NOMO-1 treated with DMSO at 0.1 percent for 48 hours (cell line): ENCODE data around the gene ABCA4.

Experiments
- DNase-seq: peaks from one replicate; lab custom pipeline; 2025; ENCODE audit not compliant: unreplicated experiment; lab: John Stamatoyannopoulos, UW

Gene ABCA4

DNA sequence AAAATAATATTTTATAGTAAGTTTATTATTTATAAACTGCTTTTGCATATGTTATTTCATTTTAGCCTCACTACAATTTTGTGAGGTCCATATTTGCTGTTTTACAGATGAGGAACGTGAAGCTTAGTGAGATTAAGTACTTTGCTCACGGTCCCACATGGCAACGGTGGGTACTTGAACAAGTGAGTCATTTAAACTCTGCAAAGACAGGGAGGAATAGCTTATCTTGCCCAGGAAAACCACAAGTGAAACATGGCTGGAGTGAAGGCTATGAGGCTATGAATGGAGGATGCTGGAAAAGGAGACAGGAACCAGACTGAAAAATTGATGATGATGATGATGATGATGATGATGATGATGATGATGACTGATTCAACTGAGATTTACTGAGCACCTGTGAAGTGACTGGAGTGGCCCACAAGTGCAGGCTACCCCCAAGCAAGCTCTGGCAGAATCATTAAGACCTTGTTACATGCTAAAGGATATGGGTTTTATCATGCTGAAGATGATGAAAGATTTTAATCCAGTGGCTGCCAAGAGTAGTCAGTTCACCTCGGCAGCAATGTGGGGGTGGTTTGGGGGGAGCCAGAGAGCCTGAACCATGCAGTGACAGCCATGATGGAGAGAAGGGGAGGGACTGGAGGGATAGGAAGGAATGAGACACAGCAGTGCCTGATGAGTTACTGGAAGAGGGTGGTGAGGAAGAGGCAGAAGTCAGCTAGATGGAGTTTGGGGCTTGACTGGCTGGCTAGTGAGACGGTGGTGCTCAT is 1.4 kb upstream of the ABCA4 start:
- DNase-seq: no peak

DNA sequence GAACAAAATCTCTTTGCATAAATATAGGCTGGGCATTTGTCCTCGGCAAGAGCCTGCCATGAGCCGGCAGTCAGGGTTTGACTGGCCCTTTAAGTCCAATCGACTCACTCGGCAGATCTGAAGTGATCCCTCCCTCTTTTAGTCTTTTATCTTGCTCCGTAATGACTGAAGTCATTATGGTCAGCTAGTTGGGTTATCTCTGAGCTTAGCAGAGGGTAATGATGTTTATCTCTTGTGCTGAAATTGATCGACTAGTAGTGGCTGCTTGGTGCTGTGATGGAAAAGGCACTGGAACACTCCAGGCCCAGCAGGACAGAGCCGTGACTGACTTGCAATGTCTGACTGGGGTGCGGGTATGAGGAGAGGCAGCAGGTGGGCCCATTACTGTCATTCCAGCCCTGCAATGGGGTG is 468 bp upstream of the ABCA4 start:
- DNase-seq: no peak

DNA sequence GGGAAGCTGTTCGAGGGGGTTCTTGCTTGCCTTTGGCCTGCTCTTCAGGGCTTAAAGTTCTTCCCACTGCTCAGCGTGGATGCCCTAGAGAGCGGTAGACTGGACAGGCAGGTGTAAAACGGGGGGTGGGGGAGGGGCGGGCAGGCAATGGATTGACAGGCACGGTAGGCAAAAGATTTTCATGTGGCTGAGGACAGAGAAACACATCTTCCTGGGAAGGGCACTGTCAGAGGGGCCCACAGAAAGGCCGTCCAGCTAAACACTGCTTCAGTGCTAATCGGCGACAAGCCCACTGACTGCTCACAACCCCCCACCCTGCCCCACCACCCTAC is 412 bp downstream of the ABCA4 start:
- DNase-seq: no peak

DNA sequence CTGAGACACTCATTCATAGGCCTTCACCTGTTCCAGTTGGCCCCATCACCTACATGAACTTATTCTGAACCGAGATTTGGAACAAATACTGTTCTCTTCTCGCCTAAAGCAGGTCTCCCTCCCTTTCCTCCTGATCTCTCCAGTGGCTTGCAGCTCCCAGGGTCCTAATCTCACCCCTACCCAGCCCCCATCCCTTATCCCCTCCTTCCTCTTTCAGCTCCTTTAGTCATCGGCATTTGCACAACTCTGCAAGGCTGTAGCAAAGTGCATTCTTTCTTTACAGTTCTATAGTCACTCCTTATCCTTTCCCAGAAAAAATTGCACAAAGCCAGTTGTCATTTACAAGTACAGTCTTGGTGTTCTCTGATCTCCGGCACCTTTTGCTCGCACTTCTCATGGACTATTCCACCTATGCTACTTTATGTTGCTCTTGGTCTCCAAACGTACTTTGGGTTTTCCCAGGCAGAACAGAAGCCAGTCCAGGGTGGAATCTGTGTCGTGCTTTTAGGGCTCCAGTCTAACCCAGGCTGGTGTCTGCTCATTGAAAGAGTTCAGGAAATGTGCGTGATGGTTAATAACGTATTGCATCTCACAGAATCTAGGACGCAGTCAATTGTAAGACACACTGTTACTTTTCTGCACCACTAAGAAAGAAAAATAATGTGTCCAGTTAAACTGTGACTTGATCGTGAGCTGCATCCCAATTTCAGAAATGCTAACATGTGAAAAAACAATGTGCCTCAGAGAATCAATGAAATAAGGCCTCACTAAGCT is 965 bp downstream of the ABCA4 start:
- no peak for DNase-seq

DNA sequence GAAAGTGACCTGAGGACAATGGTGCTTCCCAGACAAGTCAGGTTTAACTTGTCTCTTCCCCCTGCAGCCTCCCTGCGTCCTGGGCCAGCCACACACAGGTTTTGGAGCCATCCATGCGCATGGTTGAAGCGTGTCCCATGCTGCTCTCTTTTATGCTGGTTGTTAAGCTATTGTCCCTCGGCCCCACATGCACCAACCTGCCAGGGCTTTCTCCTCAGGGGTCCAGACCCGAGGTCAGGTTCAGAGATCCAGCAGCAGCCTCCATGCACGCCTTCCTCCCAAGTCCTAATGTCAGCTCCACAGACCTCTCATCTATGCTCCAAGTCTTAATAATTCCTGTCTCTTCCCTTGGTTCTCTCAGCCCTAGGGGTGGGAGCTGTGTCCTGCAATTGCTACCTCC is 1.6 kb downstream of the ABCA4 start:
- no peak for DNase-seq

DNA sequence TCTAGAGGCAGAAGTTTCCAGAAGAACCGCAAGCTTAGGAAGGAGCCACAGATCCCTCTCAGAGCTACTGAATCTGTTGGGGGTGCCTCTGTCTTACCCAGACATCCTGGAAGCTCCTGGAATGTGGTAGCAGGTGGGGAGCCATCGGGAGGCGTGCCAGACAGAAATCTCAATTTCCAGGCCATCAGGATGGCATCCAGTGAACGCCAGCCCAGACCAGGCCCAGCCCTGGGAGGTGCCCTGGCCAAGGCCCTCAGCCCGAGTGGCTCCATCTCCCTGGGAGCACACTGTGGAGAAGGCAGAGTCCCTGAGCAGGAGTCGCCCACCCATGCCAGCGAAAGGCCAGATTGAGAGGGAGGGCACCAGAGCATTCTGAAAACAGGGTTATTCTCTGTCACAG is 2.5 kb downstream of the ABCA4 start:
- DNase-seq: no peak

DNA sequence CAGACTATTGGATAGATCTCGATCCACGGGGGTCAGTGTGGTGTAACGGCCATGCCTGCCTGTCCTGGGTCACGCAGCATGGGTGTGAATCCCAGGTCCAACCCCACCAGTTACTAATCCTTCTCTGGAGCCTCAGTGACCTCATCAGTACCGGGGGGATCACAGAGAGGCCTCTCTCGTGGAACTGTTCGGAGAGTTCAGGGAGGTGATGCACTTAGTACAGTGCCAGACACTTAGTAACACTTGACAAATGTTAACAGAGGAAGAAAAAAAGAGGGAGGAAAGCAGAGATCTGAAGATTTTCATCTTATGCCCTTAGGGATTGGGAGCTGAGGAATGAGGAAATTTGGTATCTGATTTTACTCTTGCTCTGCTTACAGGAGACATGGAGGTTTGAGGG is 2.9 kb downstream of the ABCA4 start:
- DNase-seq: no peak

DNA sequence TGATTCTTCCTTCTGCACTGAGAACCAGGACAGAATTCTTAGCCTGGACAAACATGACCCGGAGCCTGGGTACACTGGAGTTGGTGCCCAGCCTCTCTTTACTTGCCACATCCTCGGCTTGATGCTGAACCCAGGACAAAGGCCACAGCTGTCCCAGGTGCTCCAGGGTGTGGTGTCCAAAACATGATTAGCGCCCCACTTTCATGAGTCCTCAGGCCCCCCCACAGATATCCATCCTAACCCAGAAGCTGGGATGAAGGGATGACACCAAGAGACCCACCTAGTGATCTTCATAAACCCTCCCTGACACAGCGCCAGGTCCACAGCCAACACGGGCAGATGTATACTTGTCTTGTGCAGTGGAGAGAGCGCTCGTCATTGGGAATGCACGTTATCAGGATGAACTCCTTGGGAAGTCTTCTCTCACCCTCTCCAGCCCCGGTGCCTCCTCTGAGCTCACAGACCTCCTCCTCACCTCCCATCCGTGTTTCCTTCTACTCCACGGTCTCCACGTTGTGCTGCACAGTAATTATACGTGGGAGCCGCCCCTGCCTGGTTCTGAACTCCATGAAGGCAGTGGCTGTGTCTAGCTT is 3.6 kb downstream of the ABCA4 start:
- DNase-seq: no peak

DNA sequence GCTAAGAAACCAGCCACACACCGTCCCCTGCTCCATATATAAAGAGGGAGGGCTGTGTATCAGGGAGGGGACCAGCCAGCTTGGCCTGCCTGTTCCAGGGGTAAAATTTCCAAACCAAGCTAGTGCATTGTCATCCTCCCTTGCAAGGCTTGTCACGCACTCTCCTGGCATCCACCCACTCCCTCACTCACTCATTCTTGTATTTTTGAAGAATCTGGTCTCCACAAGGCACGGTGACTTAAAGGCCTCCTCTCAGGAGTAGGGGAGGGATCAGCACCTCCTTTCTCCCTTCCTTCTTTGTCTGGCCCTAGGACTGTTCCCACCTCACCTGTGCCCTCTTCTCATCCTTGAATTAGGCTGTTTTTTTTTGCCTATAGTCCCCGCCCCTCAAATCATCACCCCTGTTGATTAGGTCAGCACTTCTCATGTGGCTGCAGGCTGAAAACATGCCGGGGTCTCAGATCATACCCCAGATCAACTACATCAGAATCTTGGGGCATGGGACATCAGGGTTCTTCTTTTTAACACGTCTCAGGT is 5.0 kb downstream of the ABCA4 start:
- no peak for DNase-seq

DNA sequence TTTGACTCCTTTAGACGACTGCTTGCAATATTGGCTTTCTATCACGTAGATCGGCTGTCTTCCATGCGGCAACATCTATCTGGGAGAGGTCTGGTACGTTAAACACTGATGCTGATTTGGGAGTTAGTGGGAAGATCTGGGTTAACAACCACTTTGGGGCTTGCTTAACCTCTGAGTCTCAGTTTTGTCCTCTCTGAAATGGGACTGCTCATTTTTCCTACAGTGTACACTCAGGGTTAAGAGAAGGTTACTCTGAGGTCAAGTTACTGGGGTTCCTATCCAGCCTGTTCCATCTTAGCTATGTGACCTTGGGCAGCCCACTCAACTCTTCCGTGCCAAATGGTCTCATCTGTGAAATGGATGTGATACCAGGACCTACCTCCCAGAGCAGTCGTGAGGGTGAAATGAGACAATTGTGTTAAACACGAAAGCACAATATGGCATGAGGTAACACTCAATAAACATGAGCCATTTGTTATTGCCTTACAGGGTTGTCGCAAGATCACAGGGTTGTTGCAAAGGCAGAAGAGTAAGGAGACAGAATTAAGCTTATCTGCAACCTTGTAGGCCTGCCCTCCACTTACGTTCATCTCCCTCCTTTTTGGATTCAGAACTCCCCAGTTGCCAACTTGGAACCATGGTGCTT is 5.6 kb downstream of the ABCA4 start:
- no peak for DNase-seq

DNA sequence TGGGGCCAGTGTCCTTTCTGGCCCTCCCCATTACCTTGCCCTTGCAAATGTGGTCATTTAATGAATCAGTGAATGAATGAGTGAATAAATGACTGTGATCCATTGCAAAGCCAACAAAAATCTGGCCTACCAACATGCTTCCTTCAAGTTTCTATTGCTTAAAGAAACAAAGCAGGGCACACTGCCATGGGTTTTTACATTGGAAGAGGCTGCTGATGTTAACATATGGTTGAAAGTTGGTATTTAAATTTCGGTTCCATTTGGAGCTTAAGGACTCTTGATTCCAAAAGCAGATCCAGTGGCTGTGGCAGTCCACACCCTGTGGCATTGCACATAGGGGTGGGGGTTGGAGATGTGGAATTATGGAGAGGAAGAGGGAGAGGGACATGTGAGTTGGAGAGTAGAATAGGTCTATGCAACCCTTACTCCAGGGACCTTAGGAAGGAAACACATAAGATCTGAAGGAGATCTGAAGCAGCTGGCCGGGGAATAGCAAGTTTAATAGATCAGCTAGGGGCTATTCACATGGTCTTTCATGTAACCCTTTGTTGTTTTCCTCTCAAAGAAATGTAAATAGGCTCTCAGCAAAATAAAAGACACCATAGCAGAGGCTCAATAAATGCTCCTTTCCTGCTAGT is 7.2 kb downstream of the ABCA4 start:
- no peak for DNase-seq

DNA sequence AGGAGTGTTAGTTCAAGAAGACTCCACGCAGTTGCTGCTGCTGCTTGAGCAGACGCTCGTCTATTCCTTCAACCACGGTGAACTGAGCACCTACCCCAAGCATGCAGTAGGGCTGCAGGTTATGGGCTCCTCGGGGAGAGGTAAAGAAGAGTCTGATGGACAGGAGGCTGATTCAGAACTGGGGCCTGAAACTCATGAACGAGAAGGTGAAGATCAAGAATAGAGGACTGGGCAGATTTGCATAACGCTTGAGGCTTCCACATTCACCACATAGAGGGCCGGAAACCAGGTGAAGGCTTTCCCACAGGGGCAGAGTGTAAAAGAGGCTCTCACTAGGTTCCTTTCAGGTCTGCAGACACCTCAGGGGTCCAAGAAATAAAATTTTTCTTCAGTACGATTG is 9.1 kb downstream of the ABCA4 start:
- DNase-seq: no peak

DNA sequence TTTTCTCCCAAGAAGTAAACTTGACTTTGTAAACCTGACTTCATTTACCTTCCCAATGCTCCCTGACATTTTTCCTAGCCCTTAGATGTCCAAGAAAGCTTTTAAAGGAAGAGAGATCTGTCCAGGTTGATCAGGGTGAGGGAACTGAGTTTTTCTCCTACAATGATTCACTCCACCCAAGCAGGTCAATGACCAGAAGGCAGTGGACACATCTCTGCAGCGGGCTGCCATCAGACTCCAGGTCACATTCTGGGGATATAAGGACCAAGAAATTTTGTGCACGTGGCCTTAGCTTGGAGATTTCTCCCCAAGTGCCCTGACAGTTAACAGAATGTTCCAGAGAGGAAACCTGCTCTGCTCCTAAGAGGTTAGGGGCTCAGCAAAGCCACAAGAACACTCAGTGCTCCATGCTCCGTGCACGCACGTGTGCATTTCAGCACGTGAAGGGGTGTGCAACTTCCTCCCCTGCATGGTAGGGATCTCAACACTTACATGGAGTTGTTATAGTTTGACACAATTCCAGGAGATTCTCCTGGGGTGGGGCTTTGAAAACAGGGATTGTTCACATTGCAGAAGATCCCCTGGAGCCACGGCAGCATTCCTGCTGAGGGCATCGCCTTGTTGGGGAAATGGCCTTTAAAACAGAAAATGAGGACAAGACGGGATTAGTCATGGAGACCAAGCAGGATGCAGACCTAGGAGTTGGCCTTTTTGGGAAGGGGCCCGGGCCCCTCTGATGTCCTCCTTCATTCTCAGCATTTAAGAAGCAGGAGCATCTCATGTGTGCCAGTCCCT is 9.8 kb downstream of the ABCA4 start:
- no peak for DNase-seq

DNA sequence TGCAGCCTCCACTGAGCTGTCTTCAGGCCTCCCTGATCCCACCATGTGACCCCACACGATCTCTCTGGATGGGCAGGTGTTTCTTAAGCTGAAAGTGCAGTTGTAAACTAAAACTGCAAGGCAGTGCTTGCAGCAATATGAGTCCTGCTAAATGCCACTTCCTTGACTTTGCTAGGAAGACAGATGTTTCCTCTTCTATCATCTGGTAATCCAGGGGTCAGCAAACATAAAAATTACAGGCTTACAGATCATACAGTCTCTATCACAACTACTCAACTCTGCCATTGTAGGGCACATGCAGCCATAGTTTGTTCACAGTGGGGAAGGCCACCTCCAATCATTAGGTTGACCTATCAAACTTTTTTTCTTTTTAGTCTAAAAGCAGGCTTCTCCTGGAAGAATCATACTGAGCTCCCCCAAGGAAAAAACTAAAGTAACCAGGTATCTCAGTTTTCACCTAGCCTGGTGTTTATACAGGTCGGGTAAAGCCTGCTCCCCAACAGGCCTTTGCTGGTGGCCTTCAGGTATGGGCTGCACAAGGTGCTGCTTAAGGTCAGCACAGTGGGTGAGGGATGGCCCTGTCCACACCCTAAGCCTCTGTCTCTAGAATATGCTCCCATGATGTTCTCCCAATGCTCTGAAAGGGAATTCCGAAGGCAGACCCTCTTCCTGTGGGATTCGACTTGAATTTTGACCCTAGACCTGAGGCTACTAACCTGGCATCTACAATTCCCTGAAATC is 10.8 kb downstream of the ABCA4 start:
- no peak for DNase-seq

DNA sequence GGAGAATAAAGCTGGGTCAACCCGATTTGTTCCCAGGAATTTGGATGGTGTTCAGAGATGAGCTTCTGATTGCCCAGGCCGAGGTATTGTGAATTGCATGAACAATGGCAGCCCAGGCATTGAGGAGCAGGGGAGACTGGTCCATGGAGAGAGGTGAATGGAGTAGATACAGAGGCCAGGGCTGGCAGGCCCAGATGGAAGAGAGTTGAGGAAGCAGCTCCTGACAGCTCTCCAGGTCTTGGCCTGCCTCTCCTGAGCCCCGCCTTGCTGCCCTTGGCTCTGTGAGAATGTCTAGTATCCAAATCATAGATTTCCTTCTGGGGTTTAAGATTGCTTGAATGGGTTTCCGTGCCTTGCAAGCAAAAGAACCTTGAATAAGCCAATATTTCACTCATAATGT is 11.5 kb downstream of the ABCA4 start:
- DNase-seq: no peak

DNA sequence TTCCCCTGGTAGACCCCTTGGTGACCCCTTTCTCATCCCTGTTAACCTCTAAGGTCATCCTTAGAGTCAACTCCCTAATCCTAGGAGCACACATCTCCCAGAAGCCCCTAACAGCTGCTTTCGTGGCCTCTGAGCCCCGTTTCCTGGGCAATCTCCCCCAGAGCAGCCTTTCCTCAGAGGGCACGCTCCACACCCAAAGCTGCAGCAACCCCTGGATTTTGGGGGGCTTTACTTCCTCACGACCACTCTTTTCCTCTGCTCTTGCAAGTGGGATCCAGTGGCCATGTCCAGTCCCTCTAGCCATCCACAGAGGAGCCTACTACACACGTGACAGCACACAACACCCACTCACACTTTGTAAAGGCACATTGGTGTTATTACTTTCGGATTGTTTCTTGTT is 13.8 kb downstream of the ABCA4 start:
- no peak for DNase-seq

DNA sequence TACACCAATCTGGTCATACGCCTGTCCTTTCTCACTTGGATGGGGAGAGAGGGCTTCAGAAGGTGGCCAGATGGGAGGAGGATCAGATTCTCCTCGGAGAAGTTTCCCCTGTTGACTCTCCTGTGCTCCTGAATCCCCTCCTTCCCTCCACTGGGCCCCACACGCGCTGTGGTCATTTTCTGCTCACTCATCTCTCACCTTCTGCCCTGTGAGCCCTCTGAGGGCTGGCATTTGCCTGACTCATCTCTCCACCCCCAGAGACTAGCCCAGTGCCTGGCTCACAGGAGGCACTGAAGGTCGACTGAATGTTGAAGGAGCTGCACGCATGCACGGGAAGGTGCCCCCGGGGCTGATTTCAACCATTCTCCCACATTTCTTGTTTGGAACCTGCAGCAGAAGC is 14.2 kb downstream of the ABCA4 start:
- no peak for DNase-seq

DNA sequence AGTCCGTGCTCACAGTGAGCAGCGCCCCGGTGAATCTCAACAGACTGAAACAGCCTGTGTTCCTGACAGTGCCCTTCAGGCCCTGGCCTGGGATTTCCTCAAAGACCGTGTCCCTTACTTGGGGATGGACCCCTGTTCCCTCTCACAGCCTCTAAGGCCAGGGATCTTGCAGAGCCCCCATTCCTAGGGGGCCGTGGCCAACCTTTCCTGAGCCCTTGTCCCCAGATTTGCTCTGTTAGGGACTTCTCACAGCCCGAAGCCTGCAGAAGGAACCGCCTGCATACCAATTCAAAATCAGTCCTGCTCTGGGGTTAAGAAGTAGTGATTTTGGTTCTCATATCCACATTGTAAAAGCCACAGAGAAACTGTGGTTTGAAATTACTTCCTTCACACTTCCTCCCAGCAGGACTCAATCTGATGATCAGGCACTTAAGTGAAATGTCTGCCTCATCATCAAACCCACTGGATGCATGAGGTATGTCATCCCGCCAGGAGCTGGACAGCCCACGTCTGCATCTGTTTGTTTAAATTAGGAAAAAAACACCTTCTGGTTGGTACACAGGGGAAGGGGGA is 14.9 kb downstream of the ABCA4 start:
- DNase-seq: peak; percentile 54

DNA sequence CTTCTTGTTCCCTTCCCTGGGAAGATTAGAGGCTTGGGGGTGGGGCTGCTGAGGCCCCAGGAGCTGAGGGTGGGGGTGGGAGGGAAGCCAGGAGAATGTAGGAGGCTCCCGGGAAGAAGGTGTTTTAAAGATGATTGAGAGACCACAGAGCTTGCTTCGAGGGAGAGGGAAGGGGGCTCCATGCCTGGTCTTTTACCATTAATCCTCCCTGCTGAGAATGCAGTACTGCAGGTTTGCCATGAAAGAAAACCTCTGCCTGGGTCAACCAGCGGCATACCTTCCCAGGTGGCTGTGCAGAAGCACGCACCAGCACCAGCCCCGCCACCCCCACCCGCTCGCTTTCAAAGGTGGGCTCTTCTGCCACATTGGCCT is 15.4 kb downstream of the ABCA4 start:
- DNase-seq: no peak
